Smooth muscle cell (in vitro differentiated cells): ENCODE results near the gene ZNF460. TPM values are rescaled to one million over a fixed set of nuclear protein-coding genes. Genes with fewer than 3 reads are reported as not detected.

ENCODE experiments used
- DNase-seq: peaks from one replicate; lab custom pipeline; 2025; ENCODE audit not compliant: unreplicated experiment; lab: John Stamatoyannopoulos, UW
- H2AFZ ChIP-seq: fragments of 200-600 bp; sonication (generic); 2 replicates; pipeline ENCODE4 v1.6.0; 2016; ENCODE audit warnings: antibody characterized with exemption, low read depth, mild to moderate bottlenecking
- H3F3A ChIP-seq: fragments of 200-600 bp; sonication (generic); 2 replicates; pipeline ENCODE4 v1.6.0; 2017; ENCODE audit warnings: antibody characterized with exemption, low read depth
- H3K27ac ChIP-seq: fragments of 200-600 bp; sonication (generic); 2 replicates; pipeline ENCODE4 v1.5.1; 2016; ENCODE audit warnings: low read depth, mild to moderate bottlenecking
- H3K27me3 ChIP-seq: fragments of 200-600 bp; sonication (generic); 2 replicates; pipeline ENCODE4 v1.6.1; 2016; ENCODE audit warnings: low read depth, mild to moderate bottlenecking
- H3K36me3 ChIP-seq: fragments of 200-600 bp; sonication (generic); 2 replicates; pipeline ENCODE4 v1.5.1; 2016; ENCODE audit warnings: low read depth
- H3K4me1 ChIP-seq: fragments of 200-600 bp; sonication (generic); 2 replicates; pipeline ENCODE4 v1.5.1; 2016; ENCODE audit warnings: low read depth
- H3K4me2 ChIP-seq: fragments of 200-600 bp; sonication (generic); 2 replicates; pipeline ENCODE4 v1.6.0; 2016; ENCODE audit warnings: mild to moderate bottlenecking
- H3K4me3 ChIP-seq: fragments of 200-600 bp; sonication (generic); 2 replicates; pipeline ENCODE4 v1.5.1; 2016; ENCODE audit warnings: mild to moderate bottlenecking
- H3K79me2 ChIP-seq: fragments of 200-600 bp; sonication (generic); 2 replicates; pipeline ENCODE4 v1.6.0; 2016; ENCODE audit warnings: low read depth, mild to moderate bottlenecking
- H3K9ac ChIP-seq: fragments of 200-600 bp; sonication (generic); 2 replicates; pipeline ENCODE4 v1.6.0; 2016; ENCODE audit warnings: low read depth
- H3K9me3 ChIP-seq: fragments of 200-600 bp; sonication (generic); replicated peaks from 2 replicates; pipeline ENCODE4 v1.5.1; 2016; ENCODE audit warnings: low read depth
- H4K20me1 ChIP-seq: fragments of 200-600 bp; sonication (generic); 2 replicates; pipeline ENCODE4 v1.6.0; 2016; ENCODE audit warnings: low read depth
- CTCF ChIP-seq: fragments of 200-600 bp; sonication (generic); IDR thresholded peaks from 2 replicates; pipeline ENCODE4 v1.5.1; 2017; ENCODE audit warnings: borderline replicate concordance, mild to moderate bottlenecking, antibody characterized with exemption; ENCODE audit not compliant: insufficient read depth, poor library complexity, severe bottlenecking
- WGBS: methylation state at CpG from one replicate; pipeline ENCODE4 v1.1.7; 2016; ENCODE audit warnings: low lambda C conversion rate; 5-methylcytosine and 5-hydroxymethylcytosine counted together
- polyA plus RNA-seq: library from polyadenylated mRNA; unstranded; fragments of >200 nt; fragmentation: Nextera tagmentation; extraction: Ambion mirVana; gene quantifications from 2 replicates; pipeline ENCODE4 v1.2.1, GENCODE V29; 2016
- total RNA-seq: library from RNA; depleted of rRNA; stranded (reverse); fragments of >200 nt; gene quantifications from 2 replicates; pipeline ENCODE4 v1.2.3, GENCODE V29; 2014

The ZNF460 gene
- total and polyA plus RNA-seq, 2 experiments from 2014 or later = 1.7 to 85.2 TPM

- 89% methylated on average over 1 of the region's 1 CpG for WGBS
- H3K4me1 ChIP-seq = no peaks in the 10 kb centered on the region
- no peak overlapping the region for H3K4me3 ChIP-seq
- no peaks in the 10 kb centered on the region for H3K27me3 ChIP-seq
- no peak overlapping the region for H3K4me2 ChIP-seq
- H3K9me3 ChIP-seq = no peaks in the 10 kb centered on the region
- H3F3A ChIP-seq = peaks cover 19% of the 10 kb centered on the region
- peak overlapping the region; percentile 23 for H3K9ac ChIP-seq
- no peak for DNase-seq
- peaks cover 70% of the 10 kb centered on the region for H4K20me1 ChIP-seq
- TF ChIP-seq CTCF = no peak
- peaks cover 67% of the 10 kb centered on the region for H3K79me2 ChIP-seq
- H3K36me3 ChIP-seq = peaks cover 10% of the 10 kb centered on the region
- no peak overlapping the region for H2AFZ ChIP-seq
- H3K27ac ChIP-seq = peak overlapping the region; percentile 80
Observed at GRCh38 chr19:57302020-57302465, 21.8 kb downstream of the ZNF460 start.

- H3K27ac ChIP-seq = peak overlapping the region; percentile 80
- TF ChIP-seq CTCF = no peak
- no peaks in the 10 kb centered on the region for H3K27me3 ChIP-seq
- H3K9ac ChIP-seq = peak overlapping the region; percentile 23
- H2AFZ ChIP-seq = no peak overlapping the region
- peaks cover 19% of the 10 kb centered on the region for H3F3A ChIP-seq
- peaks cover 60% of the 10 kb centered on the region for H3K79me2 ChIP-seq
- DNase-seq = no peak
- H3K4me3 ChIP-seq = no peak overlapping the region
- no peak overlapping the region for H3K4me2 ChIP-seq
- no peaks in the 10 kb centered on the region for H3K4me1 ChIP-seq
- WGBS = 88% methylated on average over 7 of the region's 7 CpGs
- H3K9me3 ChIP-seq = no peaks in the 10 kb centered on the region
- H3K36me3 ChIP-seq = peaks cover 10% of the 10 kb centered on the region
- H4K20me1 ChIP-seq = peaks cover 62% of the 10 kb centered on the region
Observed at GRCh38 chr19:57302727-57303401, 22.6 kb downstream of the ZNF460 start.

- Histone ChIP-seq H3F3A (peaks cover 23% of the 10 kb centered on the region), H3K4me3 (no peak overlapping the region), H2AFZ (no peak overlapping the region), H3K27me3 (no peaks in the 10 kb centered on the region), H3K9ac (no peak overlapping the region), H3K4me2 (no peak overlapping the region), H4K20me1 (peaks cover 45% of the 10 kb centered on the region), H3K79me2 (peaks cover 38% of the 10 kb centered on the region), H3K27ac (peak overlapping the region; percentile 67), H3K4me1 (no peaks in the 10 kb centered on the region), H3K36me3 (peaks cover 7% of the 10 kb centered on the region), H3K9me3 (no peaks in the 10 kb centered on the region)
- DNase-seq = no peak
- no peak for TF ChIP-seq CTCF
- 0% methylated on average over 1 of the region's 1 CpG for WGBS
Observed at GRCh38 chr19:57305056-57305455, 24.8 kb downstream of the ZNF460 start.

GRCh38 chr19:57308514-57308913 is 28.2 kb downstream of the ZNF460 start:
- peaks cover 18% of the 10 kb centered on the region for H3F3A ChIP-seq
- H3K4me3 ChIP-seq = no peak overlapping the region
- no peak for TF ChIP-seq CTCF
- no peak overlapping the region for H3K27ac ChIP-seq
- no peaks in the 10 kb centered on the region for H3K9me3 ChIP-seq
- peaks cover 13% of the 10 kb centered on the region for H4K20me1 ChIP-seq
- H3K36me3 ChIP-seq = no peaks in the 10 kb centered on the region
- no peaks in the 10 kb centered on the region for H3K27me3 ChIP-seq
- DNase-seq = no peak
- H3K9ac ChIP-seq = no peak overlapping the region
- peaks cover 10% of the 10 kb centered on the region for H3K79me2 ChIP-seq
- H2AFZ ChIP-seq = no peak overlapping the region
- no peaks in the 10 kb centered on the region for H3K4me1 ChIP-seq
- no peak overlapping the region for H3K4me2 ChIP-seq
